Measurements from ENCODE around the gene PSMD11.

The PSMD11 gene

DNA sequence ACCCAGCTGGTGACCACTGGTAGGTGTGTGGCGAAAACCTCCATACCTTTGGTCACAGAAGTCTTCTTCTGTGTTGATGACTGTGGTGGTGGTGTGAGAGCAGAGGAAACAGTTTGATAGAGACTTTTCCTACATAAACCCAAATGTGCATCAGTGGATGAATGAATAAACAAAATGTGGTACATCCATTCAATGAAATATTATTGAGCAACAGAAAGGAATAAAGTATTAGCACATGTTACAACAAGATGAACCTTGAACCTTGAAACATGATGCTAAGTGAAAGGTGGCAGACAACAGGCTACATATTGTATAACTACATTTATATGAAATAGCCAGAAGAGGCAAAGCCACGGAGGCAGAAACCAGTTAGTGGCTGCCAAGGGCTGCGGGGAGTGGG, 57.7 kb downstream of the PSMD11 start:
- Histone ChIP-seq H3K27ac (ENCODE audit: low read depth, low read length, poor library complexity, severe bottlenecking) (no peak overlapping the region), H3K79me2 (ENCODE audit: insufficient read depth, low read length) (no peaks in the 10 kb centered on the region), H4K20me1 (ENCODE audit: insufficient read depth, low read length) (no peaks in the 10 kb centered on the region), H3K9me3 (ENCODE audit: low read length) (no peaks in the 10 kb centered on the region), H3K4me3 (ENCODE audit: low read depth, low read length, poor library complexity, severe bottlenecking) (no peak overlapping the region), H3F3A (ENCODE audit: insufficient read depth, low read length) (no peaks in the 10 kb centered on the region), H3K9ac (ENCODE audit: low read length) (no peak overlapping the region), H2AFZ (ENCODE audit: low read length) (no peak overlapping the region), H3K36me3 (ENCODE audit: insufficient read depth, low read length) (no peaks in the 10 kb centered on the region), H3K4me1 (ENCODE audit: insufficient read depth, low read length, severe bottlenecking) (no peaks in the 10 kb centered on the region), H3K4me2 (ENCODE audit: low read length) (no peak overlapping the region), H3K9me2 (ENCODE audit: low read depth, low read length) (no peaks in the 10 kb centered on the region), H3K27me3 (ENCODE audit: insufficient read depth, low read length) (peaks cover 17% of the 10 kb centered on the region; the same call in 1 of the 2 replicates)
- TF ChIP-seq CTCF (IDR thresholded peaks at IDR 0.05; ENCODE audit: low read length) (no peak), EZH2 (IDR thresholded peaks at IDR 0.05; ENCODE audit: borderline replicate concordance, low read length) (no peak)

DNA sequence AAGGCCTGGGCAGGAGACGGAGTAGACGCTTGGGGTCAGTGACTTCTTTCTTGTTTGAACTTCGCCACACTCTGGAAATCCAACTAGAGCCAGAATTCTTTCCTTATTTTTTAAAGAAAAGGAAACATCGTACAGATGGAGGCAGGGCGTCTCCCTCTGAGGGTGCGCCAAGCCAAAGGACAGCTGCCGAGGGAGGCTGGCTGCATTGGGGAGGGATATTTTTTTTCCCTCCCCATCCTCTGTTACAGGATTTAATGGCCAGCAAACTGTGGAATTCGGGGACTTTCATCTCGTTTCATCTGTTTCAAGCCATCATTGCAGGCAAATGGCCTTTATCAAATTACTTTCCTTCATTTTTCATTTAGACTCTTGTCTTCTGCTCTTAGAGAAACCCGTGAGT, 58.4 kb downstream of the PSMD11 start:
- Histone ChIP-seq H3K36me3 (ENCODE audit: insufficient read depth, low read length) (no peaks in the 10 kb centered on the region), H3K4me3 (ENCODE audit: low read depth, low read length, poor library complexity, severe bottlenecking) (no peak overlapping the region), H3F3A (ENCODE audit: insufficient read depth, low read length) (no peaks in the 10 kb centered on the region), H3K9ac (ENCODE audit: low read length) (no peak overlapping the region), H3K9me2 (ENCODE audit: low read depth, low read length) (no peaks in the 10 kb centered on the region), H3K4me2 (ENCODE audit: low read length) (no peak overlapping the region), H3K9me3 (ENCODE audit: low read length) (no peaks in the 10 kb centered on the region), H2AFZ (ENCODE audit: low read length) (no peak overlapping the region), H4K20me1 (ENCODE audit: insufficient read depth, low read length) (no peaks in the 10 kb centered on the region), H3K79me2 (ENCODE audit: insufficient read depth, low read length) (no peaks in the 10 kb centered on the region), H3K27me3 (ENCODE audit: insufficient read depth, low read length) (peaks cover 16% of the 10 kb centered on the region; the same call in 1 of the 2 replicates), H3K27ac (ENCODE audit: low read depth, low read length, poor library complexity, severe bottlenecking) (no peak overlapping the region), H3K4me1 (ENCODE audit: insufficient read depth, low read length, severe bottlenecking) (no peaks in the 10 kb centered on the region)
- TF ChIP-seq CTCF (IDR thresholded peaks at IDR 0.05; ENCODE audit: low read length), result no peak

DNA sequence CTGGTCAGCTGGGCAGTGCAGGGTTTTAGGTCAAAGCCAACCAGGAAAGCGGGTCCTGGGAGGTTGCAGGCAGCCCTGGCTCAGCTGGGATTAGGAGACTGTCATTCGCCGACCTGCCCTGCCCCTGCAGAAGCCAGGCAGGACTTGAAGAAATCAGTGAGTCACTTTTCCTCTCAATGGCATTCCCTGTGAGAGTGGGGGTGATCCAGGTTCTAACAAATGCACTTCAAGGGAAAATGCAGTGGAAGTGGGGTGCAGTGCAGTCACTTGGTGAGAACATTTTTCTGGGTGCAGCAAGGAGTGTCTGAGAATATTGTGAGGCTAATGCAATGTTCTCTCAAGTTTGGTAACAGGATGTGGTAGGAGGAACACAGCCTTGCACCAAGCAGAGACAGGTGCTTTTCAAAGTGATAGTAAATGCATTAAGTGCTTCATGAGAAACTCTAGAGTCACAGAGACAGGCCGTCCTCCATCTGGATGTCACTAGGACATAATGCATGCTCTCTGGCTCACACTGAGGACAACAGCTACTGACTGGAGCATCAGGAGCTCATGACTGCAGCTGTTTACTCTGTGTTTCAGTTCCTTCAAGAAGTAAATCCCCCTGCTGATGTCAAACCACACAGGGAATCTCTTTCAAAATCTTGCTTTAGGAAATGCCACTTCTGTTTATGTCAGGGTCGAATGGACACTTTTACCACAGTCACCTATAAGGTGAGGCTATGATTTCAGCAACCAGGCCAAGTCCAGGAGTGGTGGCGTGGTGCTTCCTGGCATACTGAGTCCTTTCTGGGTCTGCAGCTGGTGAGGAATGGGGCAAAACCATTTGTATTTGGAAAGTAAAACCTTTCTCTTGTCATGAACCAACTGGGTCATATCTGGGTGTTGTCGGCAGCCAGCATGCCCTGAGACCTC, 59.2 kb downstream of the PSMD11 start:
- Histone ChIP-seq H3K9ac (ENCODE audit: low read length) (no peak overlapping the region), H3K9me3 (ENCODE audit: low read length) (no peaks in the 10 kb centered on the region), H3F3A (ENCODE audit: insufficient read depth, low read length) (no peaks in the 10 kb centered on the region), H3K27ac (ENCODE audit: low read depth, low read length, poor library complexity, severe bottlenecking) (no peak overlapping the region), H3K9me2 (ENCODE audit: low read depth, low read length) (no peaks in the 10 kb centered on the region), H3K4me1 (ENCODE audit: insufficient read depth, low read length, severe bottlenecking) (no peaks in the 10 kb centered on the region), H3K4me2 (ENCODE audit: low read length) (no peak overlapping the region), H3K27me3 (ENCODE audit: insufficient read depth, low read length) (peaks cover 11% of the 10 kb centered on the region; the same call in 1 of the 2 replicates), H4K20me1 (ENCODE audit: insufficient read depth, low read length) (no peaks in the 10 kb centered on the region), H3K36me3 (ENCODE audit: insufficient read depth, low read length) (no peaks in the 10 kb centered on the region), H2AFZ (ENCODE audit: low read length) (no peak overlapping the region), H3K4me3 (ENCODE audit: low read depth, low read length, poor library complexity, severe bottlenecking) (no peak overlapping the region), H3K79me2 (ENCODE audit: insufficient read depth, low read length) (no peaks in the 10 kb centered on the region)
- TF ChIP-seq CTCF (IDR thresholded peaks at IDR 0.05; ENCODE audit: low read length) (no peak), EZH2 (IDR thresholded peaks at IDR 0.05; ENCODE audit: borderline replicate concordance, low read length) (no peak)

Measured in OCI-LY1 (cell line).